GM12801 (cell line): ENCODE results near the gene AKR7A3.

Experiments
- TF ChIP-seq, protein P1 (sequence below): IDR thresholded peaks from one replicate; pipeline ENCODE4 v1.5.1; 2011; ENCODE audit warnings: control low read depth; ENCODE audit not compliant: insufficient read length; ENCODE audit errors: extremely low read depth

Gene AKR7A3

GRCh38 chr1:19305880-19306279 is 17.3 kb upstream of the AKR7A3 start:
- TF ChIP-seq, protein P1, sequence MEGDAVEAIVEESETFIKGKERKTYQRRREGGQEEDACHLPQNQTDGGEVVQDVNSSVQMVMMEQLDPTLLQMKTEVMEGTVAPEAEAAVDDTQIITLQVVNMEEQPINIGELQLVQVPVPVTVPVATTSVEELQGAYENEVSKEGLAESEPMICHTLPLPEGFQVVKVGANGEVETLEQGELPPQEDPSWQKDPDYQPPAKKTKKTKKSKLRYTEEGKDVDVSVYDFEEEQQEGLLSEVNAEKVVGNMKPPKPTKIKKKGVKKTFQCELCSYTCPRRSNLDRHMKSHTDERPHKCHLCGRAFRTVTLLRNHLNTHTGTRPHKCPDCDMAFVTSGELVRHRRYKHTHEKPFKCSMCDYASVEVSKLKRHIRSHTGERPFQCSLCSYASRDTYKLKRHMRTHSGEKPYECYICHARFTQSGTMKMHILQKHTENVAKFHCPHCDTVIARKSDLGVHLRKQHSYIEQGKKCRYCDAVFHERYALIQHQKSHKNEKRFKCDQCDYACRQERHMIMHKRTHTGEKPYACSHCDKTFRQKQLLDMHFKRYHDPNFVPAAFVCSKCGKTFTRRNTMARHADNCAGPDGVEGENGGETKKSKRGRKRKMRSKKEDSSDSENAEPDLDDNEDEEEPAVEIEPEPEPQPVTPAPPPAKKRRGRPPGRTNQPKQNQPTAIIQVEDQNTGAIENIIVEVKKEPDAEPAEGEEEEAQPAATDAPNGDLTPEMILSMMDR, result no peak

DNA sequence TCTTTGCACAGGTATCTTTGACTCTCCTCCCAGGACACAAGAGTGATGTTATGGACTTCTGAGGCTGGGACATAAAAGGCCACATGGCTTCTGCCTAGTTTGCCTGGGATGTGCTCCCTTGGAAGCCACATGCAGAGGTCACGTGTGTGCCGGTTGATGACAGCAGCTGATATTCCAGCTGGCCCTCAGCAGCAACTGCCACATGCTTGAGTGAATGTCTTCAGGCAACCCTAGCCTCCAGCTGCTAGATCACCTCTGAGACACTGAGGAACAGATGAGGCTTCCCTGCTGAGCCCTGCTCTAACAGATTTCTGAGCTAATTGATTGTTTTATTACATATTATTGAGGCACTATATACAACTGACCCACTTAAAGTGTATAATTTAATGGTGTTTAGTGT is 11.6 kb upstream of the AKR7A3 start:
- TF ChIP-seq, protein P1, result no peak

DNA sequence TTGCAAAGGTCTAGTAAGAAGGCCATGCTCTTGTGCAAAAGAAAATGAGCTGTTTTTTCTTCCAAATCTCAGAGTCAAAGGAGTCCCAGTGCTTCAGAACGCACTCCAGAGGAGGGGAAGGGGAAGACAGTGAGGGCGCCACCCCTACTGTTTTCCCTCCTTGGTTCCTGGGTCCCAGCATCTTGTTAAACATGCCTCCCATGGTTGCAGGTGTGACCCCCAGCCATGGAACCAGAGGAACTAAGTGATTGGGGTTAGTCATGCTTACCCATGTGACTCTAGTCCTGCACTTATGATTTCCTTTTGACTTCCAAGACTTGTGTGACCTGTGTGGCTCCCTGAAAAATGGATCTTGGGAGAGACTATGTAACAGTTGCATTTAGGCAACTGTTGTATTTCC is 6.1 kb upstream of the AKR7A3 start:
- TF ChIP-seq, protein P1, result no peak

GRCh38 chr1:19289244-19289643 is 674 bp upstream of the AKR7A3 start:
- TF ChIP-seq, protein P1, result no peak

- TF ChIP-seq, protein P1, result no peak
These were observed 959 bp downstream of the AKR7A3 start for GRCh38 chr1:19287436-19288185.

- TF ChIP-seq, protein P1, result no peak
These were observed 3.7 kb downstream of the AKR7A3 start for GRCh38 chr1:19284881-19285280.

GRCh38 chr1:19283891-19284290 is 4.7 kb downstream of the AKR7A3 start:
- TF ChIP-seq, protein P1, result no peak

DNA sequence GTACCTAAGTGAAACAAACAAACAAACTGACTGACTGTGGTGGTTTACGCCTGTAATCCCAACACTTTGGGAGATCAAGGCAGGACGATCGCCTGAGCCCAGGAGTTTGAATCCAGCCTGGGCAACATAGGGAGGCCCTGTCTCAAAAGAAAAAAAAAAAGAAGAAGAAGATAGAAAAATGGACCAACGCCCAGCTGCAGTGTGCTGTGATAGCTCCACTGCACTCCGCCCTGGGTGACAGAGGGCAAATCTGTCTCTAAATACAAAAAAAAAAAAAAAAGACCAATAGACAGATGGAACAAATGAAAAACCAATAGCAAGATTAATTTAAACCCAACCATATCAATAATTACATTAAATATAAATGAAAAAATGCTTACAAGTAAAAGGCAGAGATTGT is 13.9 kb downstream of the AKR7A3 start:
- TF ChIP-seq, protein P1, result no peak
